GM23338 (cell line): ENCODE data around the gene LEMD2. TPM values are rescaled to one million over a fixed set of nuclear protein-coding genes. Genes with fewer than 3 reads are reported as not detected.

Source experiments
- ATAC-seq: fragments of 200-7000 bp; cut with Tn5 transposase; 3 replicates; pipeline ENCODE4 v1.9.1; 2020
- DNase-seq: peaks from one replicate; pipeline ENCODE4 v3.0.0-alpha.2; 2015; ENCODE audit warnings: low spot score
- H2AFZ ChIP-seq: fragments of 200-600 bp; sonication (generic); 2 replicates; pipeline ENCODE4 v1.8.0; 2016; ENCODE audit warnings: antibody characterized with exemption, mild to moderate bottlenecking, moderate library complexity
- H3F3A ChIP-seq: fragments of 200-600 bp; sonication (generic); replicated peaks from 2 replicates; pipeline ENCODE4 v1.8.0; 2017; ENCODE audit warnings: antibody characterized with exemption, mixed run types, low read depth
- H3K27ac ChIP-seq: fragments of 200-600 bp; sonication (generic); 2 replicates; pipeline ENCODE4 v1.6.1; 2016; ENCODE audit warnings: low read depth
- H3K27me3 ChIP-seq: fragments of 200-600 bp; sonication (generic); 2 replicates; pipeline ENCODE4 v1.8.0; 2016; ENCODE audit warnings: mild to moderate bottlenecking, mixed run types, moderate library complexity; ENCODE audit not compliant: insufficient read depth
- H3K36me3 ChIP-seq: fragments of 200-600 bp; sonication (generic); 2 replicates; pipeline ENCODE4 v1.8.0; 2016; ENCODE audit warnings: mild to moderate bottlenecking; ENCODE audit not compliant: insufficient read depth
- H3K4me1 ChIP-seq: fragments of 200-600 bp; sonication (generic); 2 replicates; pipeline ENCODE4 v1.8.0; 2016; ENCODE audit warnings: mild to moderate bottlenecking, moderate library complexity; ENCODE audit not compliant: insufficient read depth
- H3K4me2 ChIP-seq: fragments of 200-600 bp; sonication (generic); 2 replicates; pipeline ENCODE4 v1.7.1; 2017; ENCODE audit warnings: mixed run types
- H3K4me3 ChIP-seq: fragments of 200-600 bp; sonication (generic); 2 replicates; pipeline ENCODE4 v1.6.1; 2016; ENCODE audit warnings: mixed run types
- H3K79me2 ChIP-seq: fragments of 200-600 bp; sonication (generic); replicated peaks from 2 replicates; pipeline ENCODE4 v1.8.0; 2017; ENCODE audit warnings: mild to moderate bottlenecking; ENCODE audit not compliant: insufficient read depth
- H3K9me2 ChIP-seq: fragments of 200-600 bp; sonication (generic); 2 replicates; pipeline ENCODE4 v1.8.0; 2017; ENCODE audit not compliant: insufficient read depth
- H4K20me1 ChIP-seq: fragments of 200-600 bp; sonication (generic); replicated peaks from 2 replicates; pipeline ENCODE4 v1.8.0; 2017; ENCODE audit warnings: mild to moderate bottlenecking; ENCODE audit not compliant: insufficient read depth
- H3K27ac Mint-ChIP-seq: 2 replicates; pipeline ENCODE4 v1.8.0; 2020; ENCODE audit warnings: inconsistent platforms, mild to moderate bottlenecking, moderate library complexity, mixed read lengths
- H3K27me3 Mint-ChIP-seq: 3 replicates; pipeline ENCODE4 v1.8.0; 2022; ENCODE audit warnings: low read depth, mild to moderate bottlenecking, moderate library complexity, mixed read lengths, inconsistent platforms; ENCODE audit not compliant: insufficient read depth, poor library complexity
- H3K36me3 Mint-ChIP-seq: 3 replicates; pipeline ENCODE4 v1.8.0; 2021; ENCODE audit warnings: low read depth, mild to moderate bottlenecking, inconsistent platforms, moderate library complexity, mixed read lengths
- H3K4me1 Mint-ChIP-seq: 3 replicates; pipeline ENCODE4 v1.8.0; 2020; ENCODE audit warnings: mild to moderate bottlenecking, inconsistent platforms, mixed read lengths
- H3K4me3 Mint-ChIP-seq: 3 replicates; pipeline ENCODE4 v1.8.0; 2021; ENCODE audit warnings: moderate library complexity, mild to moderate bottlenecking, inconsistent platforms, mixed read lengths
- H3K9me3 Mint-ChIP-seq: 3 replicates; pipeline ENCODE4 v1.8.0; 2020; ENCODE audit warnings: moderate library complexity, mild to moderate bottlenecking, inconsistent platforms, mixed read lengths
- ETS1 ChIP-seq: IDR thresholded peaks from 2 replicates; pipeline ENCODE4 v1.6.1; 2016; ENCODE audit warnings: antibody characterized with exemption
- EZH2 ChIP-seq: fragments of 200-600 bp; sonication (generic); IDR thresholded peaks from one replicate; pipeline ENCODE4 v1.8.0; 2017; ENCODE audit warnings: antibody characterized with exemption, mild to moderate bottlenecking, low read depth; ENCODE audit not compliant: unreplicated experiment
- EZH2phosphoT487 ChIP-seq: fragments of 200-600 bp; sonication (generic); IDR thresholded peaks from one replicate; pipeline ENCODE4 v1.8.1; 2018; ENCODE audit warnings: antibody characterized with exemption; ENCODE audit not compliant: unreplicated experiment
- JUNB ChIP-seq: IDR thresholded peaks from one replicate; pipeline ENCODE4 v1.6.1; 2016; ENCODE audit warnings: antibody characterized with exemption; ENCODE audit not compliant: unreplicated experiment
- NANOG ChIP-seq: IDR thresholded peaks from 2 replicates; pipeline ENCODE4 v1.6.1; 2016; ENCODE audit warnings: antibody characterized with exemption, borderline replicate concordance
- POLR2AphosphoS5 ChIP-seq: IDR thresholded peaks from 2 replicates; pipeline ENCODE4 v1.6.1; 2016; ENCODE audit warnings: antibody characterized with exemption, low read depth
- ZNF114 ChIP-seq: fragments of 250-450 bp; sonication (Bioruptor Pico); IDR thresholded peaks from 2 replicates; pipeline ENCODE4 v1.5.0; 2020; ENCODE audit warnings: mild to moderate bottlenecking, moderate library complexity
- ZNF331 ChIP-seq: fragments of 250-450 bp; sonication (Bioruptor Pico); IDR thresholded peaks from 2 replicates; pipeline ENCODE4 v1.5.0; 2020; ENCODE audit warnings: low read depth, mild to moderate bottlenecking, moderate library complexity
- ZNF462 ChIP-seq: fragments of 250-450 bp; sonication (Bioruptor Pico); IDR thresholded peaks from 2 replicates; pipeline ENCODE4 v1.5.0; 2020; ENCODE audit warnings: mild to moderate bottlenecking, moderate library complexity
- polyA plus RNA-seq: library from polyadenylated mRNA; unstranded; fragments of >200 nt; fragmentation: Nextera tagmentation; extraction: Ambion mirVana; gene quantifications from 2 replicates; pipeline ENCODE4 v1.2.1, GENCODE V29; 2016
- total RNA-seq: library from RNA; depleted of rRNA; stranded (reverse); fragments of >200 nt; shearing (Covaris generic); gene quantifications from 2 replicates; pipeline ENCODE4 v1.2.3, GENCODE V29; 2014

The LEMD2 gene
- total and polyA plus RNA-seq, 2 experiments from 2014 or later: 28.6 to 64.7 TPM

GRCh38 chr6:33820243-33820642, 31.3 kb upstream of the LEMD2 start (continued):
- no peak for TF ChIP-seq ZNF462

GRCh38 chr6:33819021-33819420, 30.1 kb upstream of the LEMD2 start:
- Mint-ChIP-seq H3K4me3 (no peak overlapping the region), H3K27ac (no peak overlapping the region; the same call in 1 of the 2 replicates), H3K36me3 (no peaks in the 10 kb centered on the region; the same call in 2 of the 3 replicates), H3K27me3 (peaks cover 10% of the 10 kb centered on the region), H3K4me1 (peaks cover 33% of the 10 kb centered on the region), H3K9me3 (no peaks in the 10 kb centered on the region)
- H3K4me3 ChIP-seq: no peak overlapping the region
- H3K4me2 ChIP-seq: no peak overlapping the region
- H4K20me1 ChIP-seq: no peaks in the 10 kb centered on the region
- DNase-seq (no peak), ATAC-seq (no peak)
- H2AFZ ChIP-seq: no peak overlapping the region
- H3K9me2 ChIP-seq: peaks cover 6% of the 10 kb centered on the region; the same call in 1 of the 2 replicates
- H3K79me2 ChIP-seq: no peaks in the 10 kb centered on the region
- H3K27ac ChIP-seq: no peak overlapping the region
- H3F3A ChIP-seq: 0 out of 2 replicates have a peak, but pooled peaks cover 2% of the 10 kb centered on the region
- peaks cover 18% of the 10 kb centered on the region for H3K4me1 ChIP-seq
- no peaks in the 10 kb centered on the region for H3K36me3 ChIP-seq
- H3K27me3 ChIP-seq: no peaks in the 10 kb centered on the region
- no peak for TF ChIP-seq POLR2AphosphoS5
- no peak for TF ChIP-seq NANOG
- TF ChIP-seq EZH2phosphoT487: no peak
- no peak for TF ChIP-seq ZNF331 (CRISPR knock-in tag)
- no peak for TF ChIP-seq ZNF114
- no peak for TF ChIP-seq ZNF462
- no peak for TF ChIP-seq JUNB
- no peak for TF ChIP-seq ETS1
- TF ChIP-seq EZH2: no peak
